HG03342 (cell line): ENCODE data around the gene DPP6.
"Not testable (repeated sequence)": the region's sequence is repeated elsewhere in the genome, so short reads cannot be mapped to it uniquely, and the experiment has no call there.

ENCODE experiments used
- ATAC-seq: cut with Tn5 transposase; IDR thresholded peaks from one replicate; pipeline ENCODE4 v1.9.1; 2021; ENCODE audit warnings: mild to moderate bottlenecking, moderate library complexity; ENCODE audit not compliant: unreplicated experiment

The DPP6 gene

GRCh38 chr7:154051643-154052529, at the start of gene DPP6:
DPP6 (plus strand) TSS chr7:154052398.
- not testable (repeated sequence) for ATAC-seq

- not testable (repeated sequence) for ATAC-seq
These were observed 42.7 kb upstream of the DPP6 start for GRCh38 chr7:154009423-154009911.

- ATAC-seq, result not testable (repeated sequence)
These were observed 41.3 kb upstream of the DPP6 start for GRCh38 chr7:154010726-154011568.

- ATAC-seq, result not testable (repeated sequence)
These were observed 39.4 kb upstream of the DPP6 start for GRCh38 chr7:154012800-154013199.

- not testable (repeated sequence) for ATAC-seq
These were observed 36.6 kb upstream of the DPP6 start for GRCh38 chr7:154015636-154016035.

- ATAC-seq, result not testable (repeated sequence)
These were observed 33.8 kb upstream of the DPP6 start for GRCh38 chr7:154018354-154018753.

GRCh38 chr7:154027805-154028204, 24.4 kb upstream of the DPP6 start:
- ATAC-seq, result not testable (repeated sequence)

- not testable (repeated sequence) for ATAC-seq
These were observed 21.6 kb upstream of the DPP6 start for GRCh38 chr7:154030476-154031080.

GRCh38 chr7:154039466-154040165, 12.6 kb upstream of the DPP6 start:
- peak; percentile 91 for ATAC-seq

- ATAC-seq, result not testable (repeated sequence)
These were observed 1.8 kb upstream of the DPP6 start for GRCh38 chr7:154050394-154050793.

GRCh38 chr7:154051006-154051642, 1.1 kb upstream of the DPP6 start:
- not testable (repeated sequence) for ATAC-seq

GRCh38 chr7:154052530-154053252, 493 bp downstream of the DPP6 start:
- ATAC-seq, result not testable (repeated sequence)

GRCh38 chr7:154053466-154054312, 1.5 kb downstream of the DPP6 start:
- ATAC-seq, result not testable (repeated sequence)

GRCh38 chr7:154054664-154055063, 2.5 kb downstream of the DPP6 start:
- ATAC-seq, result not testable (repeated sequence)

- ATAC-seq, result not testable (repeated sequence)
These were observed 3.4 kb downstream of the DPP6 start for GRCh38 chr7:154055491-154056106.

GRCh38 chr7:154058783-154059182, 6.6 kb downstream of the DPP6 start:
- ATAC-seq, result not testable (repeated sequence)

GRCh38 chr7:154060551-154060950, 8.4 kb downstream of the DPP6 start:
- not testable (repeated sequence) for ATAC-seq

GRCh38 chr7:154071833-154072232, 19.6 kb downstream of the DPP6 start:
- not testable (repeated sequence) for ATAC-seq
